NCI-H1694 (cell line): Measurements from ENCODE around the gene NACAD.
A peak's percentile ranks its signal among the peaks of the same experiment; 100 is the strongest.

Experiments
- DNase-seq: peaks from one replicate; lab custom pipeline; 2025; lab: John Stamatoyannopoulos, UW

The NACAD gene

GRCh38 chr7:45073786-45074527 is 14.8 kb downstream of the NACAD start:
- DNase-seq: peak; percentile 78

GRCh38 chr7:45073031-45073785 is 15.6 kb downstream of the NACAD start:
- DNase-seq: no peak

DNA sequence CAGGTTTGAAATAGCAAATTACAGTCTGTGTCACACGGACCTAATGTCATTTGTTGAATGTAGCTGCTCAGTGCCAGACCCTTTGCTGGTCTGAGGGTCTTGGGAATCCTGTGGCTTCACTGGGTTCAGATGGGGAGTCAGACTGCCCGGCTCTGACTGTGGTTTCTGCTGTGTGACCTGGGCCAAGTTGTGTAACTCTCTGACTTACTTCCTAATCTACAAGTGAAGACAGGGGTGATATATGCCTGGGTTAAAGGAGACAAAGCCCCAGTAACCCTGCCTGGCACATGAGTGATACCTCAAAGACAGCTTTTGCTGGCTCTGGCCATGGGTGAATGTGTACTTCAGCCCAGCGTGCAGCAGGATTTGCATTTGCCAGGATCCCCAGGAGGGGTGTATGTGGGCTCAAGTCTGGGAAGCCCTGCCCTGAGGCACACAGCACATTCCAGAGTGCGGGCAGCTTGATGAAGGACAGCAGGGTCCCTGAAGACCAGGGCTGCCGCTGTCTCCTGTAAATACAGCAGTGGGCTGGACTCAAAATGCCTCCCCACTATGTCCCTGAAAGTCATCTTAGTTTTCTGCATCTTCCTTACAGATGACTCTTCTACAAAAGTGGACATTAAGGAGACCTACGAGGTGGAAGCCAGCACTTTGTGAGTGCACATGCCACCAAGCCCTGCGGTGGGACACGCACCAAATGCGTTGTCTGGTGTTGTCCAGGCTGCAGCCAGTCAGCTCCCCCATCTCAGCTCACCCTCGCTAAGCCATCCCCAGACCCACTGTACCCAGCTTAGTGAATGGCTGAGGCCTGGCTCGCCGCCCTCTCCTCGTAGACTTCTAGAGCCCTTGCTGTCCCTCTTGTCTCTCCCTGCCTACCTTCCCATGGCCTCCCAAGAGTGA is 16.4 kb downstream of the NACAD start:
- no peak for DNase-seq

- no peak for DNase-seq
Observed at GRCh38 chr7:45071528-45071927, 17.2 kb downstream of the NACAD start.

- no peak for DNase-seq
Observed at GRCh38 chr7:45070254-45070642, 18.5 kb downstream of the NACAD start.

- DNase-seq: no peak
Observed at GRCh38 chr7:45069444-45070253, 19.1 kb downstream of the NACAD start.

DNA sequence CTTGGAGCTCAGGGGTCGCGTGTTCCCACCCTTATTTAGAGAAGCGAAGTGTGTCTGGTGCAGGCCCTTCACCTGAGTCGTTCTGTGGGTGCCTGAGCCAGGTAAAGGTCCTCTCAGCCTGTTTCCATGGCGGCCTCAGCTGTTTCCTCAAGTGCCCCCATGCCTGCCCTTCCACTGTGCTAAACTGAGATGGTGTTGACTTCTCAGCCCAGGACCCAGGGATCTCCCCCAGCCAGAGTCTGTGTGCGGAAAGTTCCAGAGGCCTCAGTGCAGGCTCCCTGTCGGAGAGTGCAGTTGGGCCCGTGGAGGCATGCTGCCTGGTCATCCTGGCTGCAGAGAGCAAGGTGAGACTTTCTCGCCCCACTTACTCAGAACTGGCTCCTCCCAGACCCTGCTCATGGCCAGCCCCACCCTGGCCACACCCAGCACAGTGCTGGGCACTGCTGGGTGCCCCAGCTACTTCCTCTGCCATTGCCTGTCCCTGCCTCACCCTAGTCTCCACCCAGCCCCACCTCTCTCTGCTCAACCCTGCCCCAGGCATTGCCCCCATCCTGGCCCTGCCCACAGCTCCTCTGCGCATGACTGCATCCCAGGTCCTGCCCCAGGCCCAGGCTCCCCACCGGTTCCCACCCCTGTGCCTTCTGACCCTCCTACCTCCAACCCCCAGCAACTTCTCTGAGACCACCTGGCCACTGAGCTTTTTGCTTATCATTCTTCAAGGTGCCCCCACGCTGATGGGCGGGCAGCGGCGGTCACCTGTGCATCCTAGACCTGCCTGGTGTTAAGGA is 20.3 kb downstream of the NACAD start:
- no peak for DNase-seq

GRCh38 chr7:45067582-45067981 is 21.2 kb downstream of the NACAD start:
- DNase-seq: no peak

- DNase-seq: no peak
Observed at GRCh38 chr7:45066409-45066808, 22.4 kb downstream of the NACAD start.

DNA sequence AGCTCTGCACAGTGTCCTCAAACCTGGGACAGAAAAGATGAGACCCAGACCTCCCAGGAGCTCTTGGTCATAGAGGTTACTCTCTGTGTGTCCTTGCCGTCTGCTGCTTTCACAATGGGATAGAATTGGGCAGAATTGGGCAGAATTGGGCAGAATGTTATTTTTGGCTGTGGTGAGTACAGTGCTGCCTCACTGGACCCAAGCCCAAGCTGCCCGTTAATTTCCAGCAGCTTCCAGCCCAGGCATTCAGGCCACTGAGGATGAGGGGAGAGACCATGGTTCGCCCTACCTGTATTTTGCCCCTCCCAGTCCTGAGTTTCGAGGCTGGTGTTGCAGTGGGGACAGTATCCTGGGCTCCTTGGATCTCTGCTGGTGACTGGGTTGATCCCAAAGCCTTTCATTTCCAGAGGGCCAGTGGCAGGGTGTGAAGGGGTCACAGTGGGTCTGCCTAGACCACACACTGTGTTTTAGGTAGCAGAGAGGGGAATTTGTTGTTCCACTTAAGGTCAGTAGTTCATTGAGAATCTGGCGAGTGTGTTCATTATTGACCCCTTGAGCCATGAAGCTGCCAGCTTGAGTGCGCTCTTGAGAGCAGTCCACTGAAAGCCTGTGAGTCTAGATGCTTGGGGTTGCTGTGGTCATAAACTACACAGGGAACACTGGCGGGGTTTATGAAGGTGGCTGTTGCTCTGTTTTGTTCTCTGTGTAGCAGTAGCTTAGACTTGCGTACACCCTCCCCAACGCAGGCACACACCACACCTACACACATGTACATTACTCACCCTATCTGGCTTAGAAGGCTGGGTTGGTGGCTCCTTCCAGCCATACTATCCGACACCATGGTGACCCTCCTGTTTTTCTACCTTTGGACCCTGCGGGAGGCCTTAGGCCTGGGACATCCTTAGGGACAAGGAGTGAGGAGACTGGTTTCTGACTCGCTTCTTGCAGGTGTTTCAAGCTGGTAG is 23.5 kb downstream of the NACAD start:
- DNase-seq: no peak

DNA sequence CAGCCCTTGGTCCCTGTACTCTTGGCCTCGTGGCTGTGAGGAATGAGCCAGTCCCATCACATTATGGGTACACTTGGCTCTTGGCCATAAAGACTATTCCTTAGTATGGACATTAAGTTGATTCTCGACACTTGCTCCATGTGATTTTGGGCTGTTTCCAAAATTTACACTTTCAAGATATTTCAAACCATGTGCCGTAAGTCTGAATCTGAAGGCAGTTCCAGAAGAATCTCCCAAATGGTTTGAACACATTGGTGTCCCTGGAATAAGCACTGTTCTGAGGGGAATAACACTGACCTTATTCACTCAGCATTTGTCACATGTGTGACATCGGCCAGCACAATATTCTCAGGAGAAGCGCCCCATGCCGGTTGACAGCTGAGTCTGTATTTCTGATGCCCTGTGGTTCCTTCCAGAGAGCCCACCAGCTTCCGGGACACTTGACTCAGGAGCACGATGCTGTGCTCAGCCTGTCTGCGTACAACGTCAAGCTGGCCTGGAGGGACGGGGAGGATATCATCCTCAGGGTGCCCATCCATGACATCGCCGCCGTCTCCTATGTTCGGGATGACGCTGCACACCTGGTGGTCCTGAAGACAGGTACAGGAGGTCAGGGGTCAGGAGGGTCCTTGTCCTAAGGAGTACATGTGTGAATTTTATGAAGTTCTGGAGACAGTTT is 24.6 kb downstream of the NACAD start:
- no peak for DNase-seq

GRCh38 chr7:45061806-45062425 is 26.9 kb downstream of the NACAD start:
- no peak for DNase-seq

GRCh38 chr7:45061352-45061751 is 27.4 kb downstream of the NACAD start:
- no peak for DNase-seq

GRCh38 chr7:45060295-45060694 is 28.5 kb downstream of the NACAD start:
- DNase-seq: no peak

DNA sequence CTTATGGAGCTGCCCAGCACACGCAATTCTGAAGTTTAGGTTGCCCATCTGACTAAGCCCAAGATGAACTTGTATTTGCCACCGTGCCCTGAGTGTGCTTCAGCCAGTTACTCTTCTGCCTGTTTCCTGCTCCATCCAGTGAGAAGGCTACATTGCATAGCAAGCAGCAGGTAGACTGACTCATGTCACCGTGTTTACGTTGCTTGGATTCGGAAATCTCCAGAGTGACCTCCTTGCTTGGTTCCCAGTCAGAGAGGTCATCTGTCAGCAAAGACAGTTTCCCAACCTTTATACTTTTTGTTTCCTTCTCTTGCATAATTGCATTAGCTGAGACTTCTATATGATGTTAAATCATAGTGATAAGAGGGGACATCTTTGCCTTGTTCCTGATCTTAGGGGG is 30.9 kb downstream of the NACAD start:
- DNase-seq: no peak

DNA sequence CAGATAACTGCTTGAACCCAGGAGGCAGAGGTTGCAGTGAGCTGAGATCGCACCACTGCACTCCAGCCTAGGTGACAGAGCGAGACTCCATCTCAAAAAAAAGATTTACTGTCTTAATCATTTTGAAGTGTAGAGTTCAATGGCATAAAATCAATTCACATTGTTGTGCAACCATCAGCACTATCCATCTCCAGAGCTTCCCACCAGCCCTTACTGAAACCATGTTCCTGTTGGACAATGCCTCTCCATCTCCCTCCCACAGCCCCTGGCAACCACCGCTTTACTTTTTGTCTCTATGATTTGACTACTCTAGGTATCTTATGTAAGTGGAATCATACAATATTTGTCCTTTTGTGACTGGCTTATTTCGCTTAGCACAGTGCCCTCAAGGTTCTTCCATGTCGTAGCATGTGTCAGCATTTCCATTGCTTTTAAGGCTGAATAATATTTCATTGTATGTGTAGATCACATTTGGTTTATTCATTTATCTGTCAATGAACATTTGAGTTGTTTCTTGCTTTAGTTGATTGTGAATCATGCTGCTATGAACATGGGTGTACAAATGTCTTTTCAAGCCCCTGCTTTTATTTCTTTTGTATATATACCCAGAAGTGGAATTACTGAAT is 33.1 kb downstream of the NACAD start:
- no peak for DNase-seq

DNA sequence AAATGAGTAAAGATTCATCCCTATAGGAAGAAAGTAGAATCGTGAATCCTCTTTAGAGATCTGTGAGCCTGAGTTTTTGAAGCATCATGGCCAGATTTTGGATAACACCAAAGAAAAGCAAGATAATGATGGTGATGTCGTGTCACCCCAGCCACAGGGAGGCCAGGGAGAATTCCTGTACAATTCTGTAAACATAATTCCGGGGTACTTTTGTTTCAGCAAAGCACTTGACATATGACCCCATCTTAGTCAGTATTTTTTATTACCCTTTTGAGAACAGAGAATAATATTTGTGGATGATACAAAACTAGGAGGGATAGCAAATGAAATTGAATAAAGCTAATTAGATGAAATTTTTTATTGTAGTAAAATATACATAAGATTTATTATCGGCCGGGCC is 33.8 kb downstream of the NACAD start:
- no peak for DNase-seq

DNA sequence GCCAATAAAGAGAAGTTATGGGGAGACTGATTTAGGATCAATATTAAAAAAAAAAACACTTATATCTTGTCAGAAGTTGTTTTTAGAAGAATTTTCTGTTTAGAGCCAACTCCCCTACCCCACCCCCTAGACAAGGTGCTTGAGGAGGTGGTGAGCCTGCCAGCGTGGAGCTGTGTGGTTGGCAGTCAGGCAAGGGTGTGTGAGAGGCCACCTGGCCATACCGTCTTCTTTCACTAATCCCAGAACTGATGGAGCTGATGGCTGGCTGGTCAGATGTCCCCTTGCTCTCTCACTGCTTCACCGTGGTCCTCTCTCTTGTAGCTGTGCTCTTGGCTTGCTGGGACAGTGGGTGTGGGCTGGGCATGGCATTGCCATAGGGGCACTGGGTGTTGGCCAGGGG is 34.3 kb downstream of the NACAD start:
- DNase-seq: no peak
